PC-3 (cell line): ENCODE results near the gene SCN4B.

ENCODE experiments used
- EZH2 ChIP-seq: fragments of 300-600 bp; sonication (generic); IDR thresholded peaks from one replicate; pipeline ENCODE4 v1.6.1; 2017; ENCODE audit warnings: antibody characterized with exemption, mild to moderate bottlenecking, low read length; ENCODE audit not compliant: unreplicated experiment
- EZH2phosphoT487 ChIP-seq: fragments of 300-600 bp; sonication (generic); IDR thresholded peaks from 2 replicates; pipeline ENCODE4 v1.6.1; 2018; ENCODE audit warnings: mild to moderate bottlenecking, antibody characterized with exemption, low read length, borderline replicate concordance
- TF ChIP-seq, protein P1 (sequence below): fragments of 300-600 bp; sonication (generic); conservative IDR thresholded peaks from 2 replicates; pipeline ENCODE4 v1.5.1; 2017; ENCODE audit warnings: antibody characterized with exemption, low read depth, mild to moderate bottlenecking, low read length

DNA sequence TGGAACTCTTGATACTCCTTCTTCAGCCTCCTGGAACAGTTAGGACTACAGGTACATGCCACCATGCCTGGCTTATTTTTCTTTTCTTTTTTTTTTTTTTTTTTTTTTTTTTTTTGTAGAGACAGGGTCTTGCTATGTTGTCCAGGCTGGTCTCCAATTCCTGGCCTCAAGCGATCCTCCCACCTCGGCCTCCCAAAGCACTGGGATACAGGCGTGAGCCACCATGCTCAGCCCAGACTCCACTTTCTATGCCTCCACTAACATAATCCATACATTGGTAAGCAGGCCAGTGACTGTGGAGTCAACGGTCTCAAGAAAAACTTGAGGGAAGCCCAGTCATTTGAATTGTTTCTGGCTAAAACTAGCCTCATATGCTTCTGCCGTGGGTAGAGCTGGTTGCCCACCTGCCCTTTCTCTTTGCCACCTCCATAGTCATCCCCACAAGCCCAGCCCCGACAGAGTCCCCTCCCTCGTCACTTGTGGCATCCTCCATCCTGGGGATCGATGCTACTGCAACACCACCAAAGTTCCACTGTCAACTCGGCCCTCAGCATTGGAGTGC lies 21.5 kb upstream of the SCN4B start:
- TF ChIP-seq EZH2 (no peak), EZH2phosphoT487 (no peak)
- TF ChIP-seq, protein P1, sequence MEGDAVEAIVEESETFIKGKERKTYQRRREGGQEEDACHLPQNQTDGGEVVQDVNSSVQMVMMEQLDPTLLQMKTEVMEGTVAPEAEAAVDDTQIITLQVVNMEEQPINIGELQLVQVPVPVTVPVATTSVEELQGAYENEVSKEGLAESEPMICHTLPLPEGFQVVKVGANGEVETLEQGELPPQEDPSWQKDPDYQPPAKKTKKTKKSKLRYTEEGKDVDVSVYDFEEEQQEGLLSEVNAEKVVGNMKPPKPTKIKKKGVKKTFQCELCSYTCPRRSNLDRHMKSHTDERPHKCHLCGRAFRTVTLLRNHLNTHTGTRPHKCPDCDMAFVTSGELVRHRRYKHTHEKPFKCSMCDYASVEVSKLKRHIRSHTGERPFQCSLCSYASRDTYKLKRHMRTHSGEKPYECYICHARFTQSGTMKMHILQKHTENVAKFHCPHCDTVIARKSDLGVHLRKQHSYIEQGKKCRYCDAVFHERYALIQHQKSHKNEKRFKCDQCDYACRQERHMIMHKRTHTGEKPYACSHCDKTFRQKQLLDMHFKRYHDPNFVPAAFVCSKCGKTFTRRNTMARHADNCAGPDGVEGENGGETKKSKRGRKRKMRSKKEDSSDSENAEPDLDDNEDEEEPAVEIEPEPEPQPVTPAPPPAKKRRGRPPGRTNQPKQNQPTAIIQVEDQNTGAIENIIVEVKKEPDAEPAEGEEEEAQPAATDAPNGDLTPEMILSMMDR: no peak
